Measurements from ENCODE around the gene SLC37A1. TPM values are rescaled to one million over a fixed set of nuclear protein-coding genes. Genes with fewer than 3 reads are reported as not detected.

Gene SLC37A1
- polyA plus RNA-seq, 12 donors, result 2.2 to 8.2 (median 2.9) TPM; not detected in 1

- DNase-seq, result no peak
Observed at GRCh38 chr21:42543106-42543847, 29.6 kb downstream of the SLC37A1 start.

GRCh38 chr21:42544544-42544943, 30.9 kb downstream of the SLC37A1 start:
- no peak for DNase-seq

- no peak for DNase-seq
Observed at GRCh38 chr21:42545317-42545716, 31.7 kb downstream of the SLC37A1 start.

- no peak for DNase-seq
Observed at GRCh38 chr21:42545745-42546144, 32.1 kb downstream of the SLC37A1 start.

GRCh38 chr21:42546433-42546832, 32.8 kb downstream of the SLC37A1 start:
- DNase-seq, result no peak

GRCh38 chr21:42547001-42547905, 33.6 kb downstream of the SLC37A1 start:
- DNase-seq, result no peak

GRCh38 chr21:42547906-42548365, 34.3 kb downstream of the SLC37A1 start:
- DNase-seq, result no peak

- DNase-seq, result no peak
Observed at GRCh38 chr21:42548687-42549406, 35.2 kb downstream of the SLC37A1 start.

- no peak for DNase-seq
Observed at GRCh38 chr21:42550817-42551216, 37.2 kb downstream of the SLC37A1 start.

- DNase-seq, result no peak
Observed at GRCh38 chr21:42552407-42553336, 39.0 kb downstream of the SLC37A1 start.

GRCh38 chr21:42553435-42553834, 39.8 kb downstream of the SLC37A1 start:
- DNase-seq, result no peak

GRCh38 chr21:42554251-42554961, 40.8 kb downstream of the SLC37A1 start:
- no peak for DNase-seq

- DNase-seq, result no peak
Observed at GRCh38 chr21:42555756-42556438, 42.2 kb downstream of the SLC37A1 start.

GRCh38 chr21:42556476-42556875, 42.8 kb downstream of the SLC37A1 start:
- DNase-seq, result no peak

- no peak for DNase-seq
Observed at GRCh38 chr21:42556960-42557359, 43.3 kb downstream of the SLC37A1 start.

GRCh38 chr21:42557420-42557819, 43.8 kb downstream of the SLC37A1 start:
- DNase-seq, result no peak

GRCh38 chr21:42558368-42558767, 44.7 kb downstream of the SLC37A1 start:
- no peak for DNase-seq

GRCh38 chr21:42558846-42559245, 45.2 kb downstream of the SLC37A1 start:
- no peak for DNase-seq

GRCh38 chr21:42559326-42559725, 45.7 kb downstream of the SLC37A1 start:
- no peak for DNase-seq

Data from muscle of arm (tissue), 12 donors.